ENCODE measurements around the gene AKR1C1. TPM values are rescaled to one million over a fixed set of nuclear protein-coding genes. Genes with fewer than 3 reads are reported as not detected.
"Not testable (repeated sequence)": the region's sequence is repeated elsewhere in the genome, so short reads cannot be mapped to it uniquely, and the experiment has no call there.

Gene AKR1C1
- 63.2 and 113 TPM in 2 replicates for total RNA-seq

DNA sequence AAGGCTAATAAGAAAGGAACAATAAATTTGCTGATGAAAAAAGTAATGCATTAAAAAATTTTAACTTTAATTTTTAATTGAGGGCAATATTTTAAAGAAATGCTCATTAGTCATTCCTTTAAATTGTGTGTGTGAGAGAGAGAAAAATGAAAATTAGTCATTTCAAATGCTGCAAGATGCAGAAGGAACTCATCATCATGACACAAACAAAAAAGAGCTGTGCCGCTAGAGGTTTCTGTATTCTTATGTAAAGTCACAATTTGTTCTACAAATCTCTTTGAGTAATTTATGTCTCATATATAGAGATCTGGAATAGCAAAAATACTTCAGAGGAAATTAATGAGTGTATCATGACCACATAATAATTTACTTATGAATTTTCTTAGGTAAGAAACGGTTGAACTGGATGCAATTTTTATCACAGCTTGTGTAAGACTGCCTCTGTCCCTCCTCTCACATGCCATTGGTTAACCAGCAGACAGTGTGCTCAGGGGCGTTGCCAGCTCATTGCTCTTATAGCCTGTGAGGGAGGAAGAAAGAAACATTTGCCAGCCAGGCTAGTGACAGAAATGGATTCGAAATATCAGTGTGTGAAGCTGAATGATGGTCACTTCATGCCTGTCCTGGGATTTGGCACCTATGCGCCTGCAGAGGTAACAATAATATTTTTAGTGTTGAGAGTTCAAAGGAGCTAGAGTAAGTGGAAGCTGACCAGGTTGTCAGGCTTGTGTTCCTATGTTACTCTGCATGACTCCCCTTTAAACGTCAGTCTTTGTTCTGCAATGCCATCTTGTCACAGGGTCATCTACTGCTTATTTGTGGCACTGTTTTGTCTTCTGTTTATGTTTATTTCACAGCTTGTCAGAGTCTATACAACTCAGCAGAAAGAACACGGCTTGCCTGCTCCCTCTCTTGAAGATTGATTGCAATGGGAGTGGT lies at the start of gene AKR1C1:
Gene AKR1C1 (plus strand): TSS at position 540 of the 939 bp plus-strand sequence. CDS start 30 bp downstream, at position 570.
- DNase-seq (ENCODE audit: low read depth), result peak; percentile 75
- peak; percentile 91 for FAIRE-seq
- not testable (repeated sequence) for H3K36me3 ChIP-seq (ENCODE audit: control insufficient read depth, insufficient read depth, low read length); H3K27me3 ChIP-seq (ENCODE audit: control insufficient read depth, insufficient read depth, low read length)
- H3K4me3 ChIP-seq (ENCODE audit: low read depth, low read length), result peak within 1 kb of the TSS; percentile 37

DNA sequence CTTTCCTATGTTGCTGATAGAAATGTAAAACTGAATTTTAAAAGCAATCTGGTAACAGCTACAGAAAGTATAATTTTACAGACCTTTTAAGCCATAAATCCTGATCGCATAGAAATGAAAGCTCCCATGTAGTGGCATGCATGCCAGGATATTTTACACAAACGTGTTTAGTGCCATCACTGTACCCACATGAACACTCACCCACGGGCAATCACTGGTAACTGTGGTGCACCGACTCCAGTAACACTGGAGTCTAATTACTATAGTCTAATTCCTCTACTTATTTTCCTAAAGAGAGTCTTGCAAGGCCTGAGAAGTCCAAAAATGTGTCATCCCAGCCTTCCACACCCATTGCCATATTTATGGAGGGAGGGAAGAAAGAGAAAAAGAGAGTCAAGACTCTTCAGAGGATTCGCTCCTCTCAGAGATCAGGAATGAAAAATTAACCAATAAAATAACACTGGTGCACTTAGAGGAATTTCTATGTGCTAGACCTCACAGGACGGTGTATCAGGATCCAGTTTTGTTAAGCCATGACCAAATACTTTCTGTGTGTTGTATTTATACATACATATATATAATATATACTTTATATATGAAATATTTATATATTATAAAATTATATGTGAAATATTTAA lies 48.9 kb upstream of the AKR1C1 start:
- TF ChIP-seq, protein P1, sequence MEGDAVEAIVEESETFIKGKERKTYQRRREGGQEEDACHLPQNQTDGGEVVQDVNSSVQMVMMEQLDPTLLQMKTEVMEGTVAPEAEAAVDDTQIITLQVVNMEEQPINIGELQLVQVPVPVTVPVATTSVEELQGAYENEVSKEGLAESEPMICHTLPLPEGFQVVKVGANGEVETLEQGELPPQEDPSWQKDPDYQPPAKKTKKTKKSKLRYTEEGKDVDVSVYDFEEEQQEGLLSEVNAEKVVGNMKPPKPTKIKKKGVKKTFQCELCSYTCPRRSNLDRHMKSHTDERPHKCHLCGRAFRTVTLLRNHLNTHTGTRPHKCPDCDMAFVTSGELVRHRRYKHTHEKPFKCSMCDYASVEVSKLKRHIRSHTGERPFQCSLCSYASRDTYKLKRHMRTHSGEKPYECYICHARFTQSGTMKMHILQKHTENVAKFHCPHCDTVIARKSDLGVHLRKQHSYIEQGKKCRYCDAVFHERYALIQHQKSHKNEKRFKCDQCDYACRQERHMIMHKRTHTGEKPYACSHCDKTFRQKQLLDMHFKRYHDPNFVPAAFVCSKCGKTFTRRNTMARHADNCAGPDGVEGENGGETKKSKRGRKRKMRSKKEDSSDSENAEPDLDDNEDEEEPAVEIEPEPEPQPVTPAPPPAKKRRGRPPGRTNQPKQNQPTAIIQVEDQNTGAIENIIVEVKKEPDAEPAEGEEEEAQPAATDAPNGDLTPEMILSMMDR (IDR thresholded peaks at IDR 0.05; ENCODE audit: insufficient read depth, low read length, severe bottlenecking), result no peak
- no peaks in the 10 kb centered on the region for H3K36me3 ChIP-seq (ENCODE audit: control insufficient read depth, insufficient read depth, low read length)
- no peak for FAIRE-seq
- no peak for DNase-seq (ENCODE audit: low read depth)
- no peak overlapping the region for H3K4me3 ChIP-seq (ENCODE audit: low read depth, low read length)
- H3K27me3 ChIP-seq (ENCODE audit: control insufficient read depth, insufficient read depth, low read length), result no peaks in the 10 kb centered on the region

DNA sequence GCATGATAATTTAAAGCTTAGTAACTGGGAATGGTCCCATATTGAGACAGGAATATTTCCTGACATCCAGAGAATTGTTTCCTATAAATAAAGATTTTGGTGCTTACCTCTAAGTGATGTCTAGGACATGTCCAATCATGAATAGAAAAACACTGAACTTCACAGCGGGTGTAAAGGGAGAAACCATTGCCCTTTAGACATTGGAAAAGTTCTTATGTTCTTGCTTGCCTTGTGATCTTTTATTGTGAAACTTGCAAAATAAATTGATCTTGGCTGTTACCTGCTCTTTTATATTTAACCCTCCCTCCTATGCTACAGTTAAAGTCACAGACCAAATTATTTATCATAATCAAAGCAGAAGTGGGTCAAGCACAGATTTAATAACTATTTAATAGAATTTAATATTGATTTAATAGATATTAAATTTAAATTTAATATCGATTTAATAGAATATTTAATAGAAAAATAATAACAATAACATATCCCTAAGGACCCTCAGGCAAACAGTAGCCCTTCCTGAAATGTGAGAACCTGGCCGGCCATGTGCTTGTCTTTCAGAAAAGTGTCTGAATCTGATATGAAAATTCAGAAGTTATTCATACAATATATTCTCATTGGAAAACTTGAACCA lies 47.0 kb upstream of the AKR1C1 start:
- H3K36me3 ChIP-seq (ENCODE audit: control insufficient read depth, insufficient read depth, low read length), result no peaks in the 10 kb centered on the region
- no peak overlapping the region for H3K4me3 ChIP-seq (ENCODE audit: low read depth, low read length)
- no peaks in the 10 kb centered on the region for H3K27me3 ChIP-seq (ENCODE audit: control insufficient read depth, insufficient read depth, low read length)
- no peak for FAIRE-seq
- TF ChIP-seq, protein P1 (IDR thresholded peaks at IDR 0.05; ENCODE audit: insufficient read depth, low read length, severe bottlenecking), result no peak
- DNase-seq (ENCODE audit: low read depth), result peak; percentile 31

DNA sequence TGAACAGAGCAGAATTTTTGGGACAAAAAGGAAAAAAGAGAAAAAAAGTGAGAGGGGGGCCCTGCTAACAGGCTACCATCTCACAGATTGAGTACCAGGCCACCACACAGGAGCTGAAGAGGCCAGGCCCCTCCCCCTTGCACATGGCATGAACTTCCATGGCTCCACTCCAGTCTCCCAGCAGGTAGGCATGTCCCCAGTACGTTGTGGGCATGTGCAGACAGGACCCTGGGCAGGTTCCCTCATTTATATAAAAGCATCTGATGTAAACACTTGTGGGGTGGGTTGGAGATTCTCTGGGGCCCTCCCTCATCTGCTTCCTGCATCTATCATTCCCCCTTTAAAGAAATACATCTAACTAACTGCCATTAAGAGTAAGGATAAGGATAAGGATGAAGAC lies 45.0 kb upstream of the AKR1C1 start:
- Histone ChIP-seq H3K27me3 (ENCODE audit: control insufficient read depth, insufficient read depth, low read length) (no peaks in the 10 kb centered on the region), H3K4me3 (ENCODE audit: low read depth, low read length) (no peak overlapping the region), H3K36me3 (ENCODE audit: control insufficient read depth, insufficient read depth, low read length) (no peaks in the 10 kb centered on the region)
- DNase-seq (ENCODE audit: low read depth), result peak; percentile 69
- no peak for FAIRE-seq
- TF ChIP-seq, protein P1 (IDR thresholded peaks at IDR 0.05; ENCODE audit: insufficient read depth, low read length, severe bottlenecking), result no peak

DNA sequence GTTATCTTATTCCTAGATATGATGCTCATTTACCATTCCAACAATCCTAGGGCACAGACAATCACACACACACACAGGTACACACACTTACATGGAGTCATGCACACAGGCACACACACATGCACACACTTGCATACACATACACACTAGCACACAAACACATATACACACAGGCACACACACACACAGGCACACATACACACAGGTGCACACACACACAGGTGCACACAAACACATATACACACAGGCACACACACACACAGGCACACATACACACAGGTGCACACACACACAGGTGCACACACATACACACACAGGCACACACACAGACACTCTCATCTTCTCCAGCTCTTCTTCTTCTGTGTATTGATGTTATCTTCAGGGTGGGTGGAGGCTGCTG lies 38.7 kb upstream of the AKR1C1 start:
- not testable (repeated sequence) for DNase-seq (ENCODE audit: low read depth); H3K27me3 ChIP-seq (ENCODE audit: control insufficient read depth, insufficient read depth, low read length); H3K36me3 ChIP-seq (ENCODE audit: control insufficient read depth, insufficient read depth, low read length); H3K4me3 ChIP-seq (ENCODE audit: low read depth, low read length)
- peak; percentile 100 for FAIRE-seq

DNA sequence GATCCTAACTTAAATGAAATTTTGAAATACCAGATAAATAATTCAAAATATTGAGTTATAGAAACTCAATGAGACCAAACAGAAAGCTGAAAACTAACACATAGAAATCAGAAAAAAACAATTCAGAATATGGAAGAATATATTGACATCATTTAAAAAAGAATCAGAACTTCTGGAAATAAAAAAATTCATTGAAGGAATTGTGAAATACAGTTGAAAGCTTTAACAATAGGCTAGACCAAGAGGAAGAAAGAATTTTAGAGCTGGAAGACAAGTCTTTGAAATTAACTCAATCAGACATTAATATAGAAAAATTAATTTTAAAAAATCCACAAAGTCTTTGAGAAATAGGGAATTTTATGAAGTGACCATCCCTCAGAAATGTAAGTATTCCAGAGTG lies 36.8 kb upstream of the AKR1C1 start:
- FAIRE-seq, result no peak
- TF ChIP-seq, protein P1 (IDR thresholded peaks at IDR 0.05; ENCODE audit: insufficient read depth, low read length, severe bottlenecking), result no peak

More for the DNA sequence above, 36.8 kb upstream of the AKR1C1 start:
- Histone ChIP-seq H3K36me3 (ENCODE audit: control insufficient read depth, insufficient read depth, low read length) (no peaks in the 10 kb centered on the region), H3K4me3 (ENCODE audit: low read depth, low read length) (no peak overlapping the region), H3K27me3 (ENCODE audit: control insufficient read depth, insufficient read depth, low read length) (no peaks in the 10 kb centered on the region)
- no peak for DNase-seq (ENCODE audit: low read depth)

Measured in bronchial epithelial cell (primary cell).